GM18868 (cell line): ENCODE data around the gene ABHD1.

Experiments
- ATAC-seq: cut with Tn5 transposase; IDR thresholded peaks from one replicate; pipeline ENCODE4 v1.9.1; 2021; ENCODE audit warnings: mild to moderate bottlenecking, moderate library complexity; ENCODE audit not compliant: unreplicated experiment

ABHD1 gene

DNA sequence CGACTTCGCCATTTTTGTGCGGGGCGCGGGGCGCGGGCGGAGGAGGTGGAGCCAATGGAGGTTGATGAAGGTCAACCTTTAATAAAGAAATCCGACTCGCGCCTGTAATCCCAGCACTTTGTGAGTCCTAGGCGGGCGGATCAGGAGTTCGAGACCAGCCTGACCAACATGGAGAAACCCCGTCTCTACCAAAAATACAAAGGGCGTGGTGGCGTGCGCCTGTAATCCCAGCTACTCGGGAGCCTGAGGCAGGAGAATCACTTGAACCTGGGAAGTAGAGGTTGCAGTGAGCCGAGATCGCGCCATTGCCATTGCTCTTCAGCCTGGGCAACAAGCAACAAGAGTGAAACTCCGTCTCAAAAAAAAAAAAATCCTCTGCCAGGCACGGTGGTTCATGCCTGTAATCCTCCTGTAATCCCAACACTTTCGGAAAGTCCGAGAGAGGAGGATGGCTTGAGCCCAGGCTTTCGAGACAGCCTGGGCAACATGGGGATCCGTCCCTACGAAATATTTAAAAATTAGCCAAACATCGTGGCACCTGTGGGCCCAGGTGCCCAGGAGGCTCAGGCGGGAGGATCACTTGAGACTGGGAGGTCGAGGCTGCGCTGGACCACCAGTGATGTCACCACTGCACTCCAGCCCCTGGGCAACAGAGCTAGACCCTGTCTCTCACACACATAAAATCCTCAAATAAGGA, 11.3 kb downstream of the ABHD1 start:
- no peak for ATAC-seq

DNA sequence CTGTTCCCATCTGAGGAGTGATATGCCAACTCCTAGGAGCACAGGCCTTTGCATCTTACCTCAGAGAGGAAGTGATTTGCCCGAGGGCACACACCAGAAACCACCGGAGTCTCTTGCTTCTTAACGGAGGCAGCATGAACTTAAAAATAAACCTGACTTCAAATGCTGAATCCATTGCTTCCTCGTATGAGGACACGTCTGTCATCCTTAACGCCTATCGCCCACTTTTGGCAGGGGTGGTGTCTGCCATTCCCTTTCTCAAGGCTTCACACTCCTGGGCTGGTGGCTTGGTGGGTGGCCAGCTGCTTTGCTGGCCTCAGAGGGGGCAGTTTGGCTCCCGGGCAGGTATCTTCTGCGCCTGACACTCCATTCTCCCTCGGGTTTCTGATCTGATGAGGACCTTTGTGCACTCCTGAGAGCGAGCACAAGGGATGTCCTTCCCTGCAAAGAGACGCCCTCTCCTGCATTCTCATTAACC, 11.9 kb downstream of the ABHD1 start:
- ATAC-seq, result no peak

DNA sequence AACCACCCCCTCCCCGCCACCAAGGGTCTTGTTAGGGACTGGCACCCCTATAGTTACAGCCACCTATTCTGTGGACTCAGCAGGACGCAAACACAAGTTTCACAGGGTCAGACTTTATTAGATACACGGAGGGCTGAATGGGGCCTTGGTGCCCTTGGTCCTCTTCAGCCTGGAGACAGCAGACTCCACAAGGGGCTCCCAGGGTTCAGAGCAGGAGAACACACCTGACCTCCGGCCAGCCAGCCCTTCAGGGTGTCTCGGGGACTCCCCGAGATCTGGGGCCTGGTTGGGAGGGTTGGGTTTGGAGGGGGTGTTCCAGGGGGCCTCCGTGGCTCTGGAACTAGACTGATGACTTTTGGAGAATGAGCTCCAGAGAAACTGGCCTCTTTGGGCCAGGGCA, 13.1 kb downstream of the ABHD1 start:
- ATAC-seq, result no peak

DNA sequence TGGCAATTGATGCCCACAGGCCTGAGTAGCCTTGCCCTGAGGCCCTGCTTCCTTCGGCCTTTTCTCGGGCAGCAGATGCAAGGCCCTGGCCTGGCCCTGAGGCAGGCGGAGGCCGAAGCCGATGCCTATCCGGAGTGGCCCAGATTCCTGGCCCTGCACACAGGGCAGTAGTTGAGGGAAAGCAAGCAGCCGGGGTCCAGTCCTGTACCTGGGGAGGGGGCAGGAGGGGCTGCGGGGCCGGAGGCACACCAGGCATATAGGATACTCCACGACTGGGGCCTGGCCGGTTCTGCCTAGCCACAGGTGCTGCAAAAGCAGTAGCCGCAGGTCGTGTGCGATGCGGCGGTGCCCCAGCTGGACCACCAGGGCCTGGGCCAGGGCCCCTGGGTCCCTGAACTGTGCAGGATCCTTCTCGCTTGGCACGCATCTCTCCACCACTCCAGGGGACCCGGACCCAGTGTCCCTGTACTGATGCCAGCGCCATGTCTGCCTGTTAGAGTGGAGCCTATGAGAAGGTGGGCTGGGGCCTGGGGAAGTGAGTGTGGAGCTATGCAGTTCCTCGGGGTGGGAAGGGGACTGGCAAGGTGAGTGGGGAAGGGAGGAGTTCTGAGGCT, 13.8 kb downstream of the ABHD1 start:
- no peak for ATAC-seq

DNA sequence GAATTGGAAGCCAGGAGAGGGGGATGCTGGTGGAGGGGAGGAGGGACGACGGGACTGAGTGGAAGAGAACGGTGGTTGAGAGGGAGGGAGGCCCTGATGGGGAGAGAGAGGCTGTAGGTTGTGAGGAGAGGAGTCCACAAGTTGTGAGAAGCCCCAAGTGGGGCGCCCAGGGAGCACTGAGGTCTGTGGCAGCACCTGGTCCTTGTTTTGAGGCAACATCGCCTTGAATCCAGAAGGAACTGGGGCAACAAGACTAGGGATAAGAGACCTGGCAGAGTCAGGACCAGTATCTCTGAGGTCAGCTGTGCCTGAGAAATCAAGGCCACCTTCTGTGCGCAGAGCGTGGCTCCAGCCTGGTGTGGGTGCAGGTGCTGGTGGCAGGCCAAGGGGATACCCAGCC, 14.5 kb downstream of the ABHD1 start:
- no peak for ATAC-seq

DNA sequence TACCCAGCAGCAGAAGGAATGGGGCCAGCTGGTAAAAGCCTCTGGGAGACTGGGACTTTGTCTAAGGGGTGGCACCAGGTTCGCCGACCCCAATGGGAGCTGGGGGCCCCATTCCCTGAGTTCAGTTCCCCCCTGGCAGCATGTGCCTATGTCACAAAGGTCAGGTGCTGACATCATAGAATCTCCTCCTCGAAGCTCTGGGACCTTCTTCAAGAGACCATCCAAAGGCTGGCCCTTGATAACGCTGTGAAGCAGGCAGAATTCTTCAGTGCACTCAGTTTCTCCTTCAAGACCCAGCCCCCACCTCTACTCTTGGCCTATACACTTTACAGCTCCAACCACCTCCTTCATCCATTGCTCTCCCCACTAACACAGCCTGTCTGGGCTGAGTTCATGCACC, 15.7 kb downstream of the ABHD1 start, which contains the start of gene PRR30:
Gene PRR30, minus strand, starts transcription at position 101 of the 400 bp plus-strand sequence. CDS start 1,081 bp downstream, outside the sequence.
- no peak for ATAC-seq

DNA sequence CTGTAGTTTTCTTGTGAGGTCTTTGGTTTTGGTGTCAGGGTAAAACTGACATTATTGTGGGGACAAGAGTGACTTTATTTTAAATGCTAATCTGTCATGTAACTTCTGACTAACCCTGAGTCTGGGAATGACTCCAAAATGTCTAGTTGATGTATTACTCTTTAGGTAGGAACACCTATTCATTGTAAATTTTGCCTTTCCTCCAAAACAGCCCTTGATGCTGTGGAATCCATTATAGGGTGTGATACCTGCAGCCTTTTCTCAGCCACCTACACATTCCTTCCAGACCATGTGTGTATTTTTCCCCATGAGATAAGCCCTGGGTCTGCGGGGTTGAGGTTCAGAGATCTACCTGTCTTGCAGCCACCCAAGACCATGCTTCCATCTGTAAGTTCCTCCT, 19.7 kb downstream of the ABHD1 start:
- ATAC-seq, result no peak

DNA sequence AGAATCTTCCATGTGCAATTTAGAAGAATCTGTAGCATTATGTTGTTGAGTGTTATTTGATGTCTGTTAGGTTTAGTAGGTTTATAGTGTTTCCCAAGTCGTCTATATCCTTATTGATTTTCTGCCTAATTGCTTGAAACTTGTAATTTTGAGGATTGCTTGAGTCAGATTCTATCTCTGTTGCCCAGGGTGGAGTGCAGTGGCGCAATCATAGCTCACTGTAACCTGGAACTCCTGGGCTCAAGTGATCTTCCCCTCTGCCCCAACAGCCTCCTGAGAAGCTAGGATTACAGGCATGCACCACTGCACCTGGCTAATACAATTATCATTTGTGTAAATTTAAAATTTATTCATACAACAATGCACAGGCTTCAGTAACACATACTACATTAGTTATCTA, 22.1 kb downstream of the ABHD1 start:
- no peak for ATAC-seq

DNA sequence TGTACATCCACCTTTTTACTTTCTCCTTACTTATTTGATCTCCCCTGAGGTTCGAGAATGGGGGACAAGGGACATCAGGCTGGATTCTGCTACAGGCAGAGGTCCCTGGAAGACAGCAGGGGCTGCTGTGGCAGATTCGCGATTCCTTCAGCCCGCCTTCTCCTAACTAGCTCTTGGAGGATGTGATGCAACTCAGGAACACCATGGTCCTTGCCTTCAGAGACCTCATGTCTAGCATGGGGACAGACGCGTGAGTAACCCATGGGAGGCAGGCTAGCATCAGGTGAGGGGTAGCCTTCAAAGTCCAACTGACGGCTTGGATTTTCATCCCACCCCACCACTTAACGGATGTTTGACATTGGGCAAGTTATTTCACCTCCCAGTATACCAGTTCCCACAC, 24.3 kb downstream of the ABHD1 start:
- no peak for ATAC-seq

DNA sequence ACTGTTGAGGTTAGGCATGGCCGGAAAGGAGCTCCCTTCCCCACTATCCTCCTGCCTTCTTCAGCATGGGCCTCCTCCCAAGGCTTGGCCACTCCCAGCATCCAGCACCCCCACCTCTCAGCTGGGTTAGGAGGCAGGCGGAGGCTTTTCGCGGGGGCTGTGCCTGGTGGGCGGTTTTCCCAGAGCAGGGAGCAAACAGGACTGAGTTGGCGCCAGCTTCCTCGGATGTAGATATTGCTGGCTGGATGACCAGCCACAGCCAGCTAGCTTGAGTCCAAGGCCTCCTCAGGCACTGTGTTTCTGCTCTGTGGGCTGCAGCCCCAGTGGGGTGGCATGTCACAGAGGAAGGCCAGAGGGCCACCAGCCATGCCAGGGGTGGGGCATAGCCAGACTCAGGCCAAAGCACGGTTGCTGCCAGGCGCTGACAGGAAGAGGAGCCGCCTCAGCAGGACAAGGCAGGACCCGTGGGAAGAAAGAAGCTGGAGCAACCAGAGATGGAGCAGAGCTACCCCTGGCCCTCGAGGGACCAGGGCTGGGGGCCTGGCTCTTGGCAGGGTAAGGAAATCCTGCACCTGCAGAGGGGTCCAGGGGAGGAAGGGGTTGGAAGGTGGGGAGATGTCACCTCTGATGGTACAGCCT, 25.3 kb downstream of the ABHD1 start, which contains the start of gene TCF23:
Gene TCF23, plus strand, starts transcription at position 204 of the 639 bp plus-strand sequence. Its CDS starts 130 bp downstream, at position 334.
- ATAC-seq, result no peak

DNA sequence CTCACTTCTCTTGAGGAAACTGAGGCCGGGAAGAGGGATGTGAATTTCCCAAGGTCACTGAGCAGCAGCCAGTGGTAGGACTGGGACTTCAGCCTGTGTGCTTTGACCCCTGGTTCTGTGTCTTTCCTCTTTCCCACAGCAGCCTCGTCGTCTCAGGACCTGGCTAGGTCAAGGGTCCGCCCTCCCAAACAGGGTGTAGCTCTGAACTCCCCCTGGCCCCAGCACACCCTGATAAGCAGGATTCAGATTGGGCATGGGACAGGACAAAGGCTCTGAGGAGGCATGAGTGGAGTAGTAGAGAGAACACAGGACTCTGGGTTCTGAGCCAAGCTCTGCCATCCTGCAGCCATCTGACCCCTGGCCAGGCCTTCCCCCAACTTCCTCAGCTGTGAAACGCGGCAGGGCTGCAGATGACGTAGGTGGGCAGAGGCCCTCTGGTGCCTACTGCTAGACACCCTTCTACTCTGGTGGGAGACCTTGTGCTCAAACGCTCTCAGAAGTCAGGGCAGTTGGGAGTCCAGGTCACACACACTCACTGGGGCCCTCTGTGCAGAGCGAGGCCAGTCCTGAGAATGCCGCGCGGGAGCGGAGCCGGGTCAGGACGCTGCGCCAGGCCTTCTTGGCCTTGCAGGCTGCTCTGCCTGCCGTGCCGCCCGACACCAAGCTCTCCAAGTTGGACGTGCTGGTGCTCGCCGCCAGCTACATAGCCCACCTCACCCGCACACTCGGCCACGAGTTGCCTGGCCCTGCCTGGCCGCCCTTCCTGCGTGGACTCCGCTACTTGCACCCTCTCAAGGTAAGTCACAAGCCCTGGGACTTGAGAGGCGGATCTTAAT, 26.2 kb downstream of the ABHD1 start:
- no peak for ATAC-seq

DNA sequence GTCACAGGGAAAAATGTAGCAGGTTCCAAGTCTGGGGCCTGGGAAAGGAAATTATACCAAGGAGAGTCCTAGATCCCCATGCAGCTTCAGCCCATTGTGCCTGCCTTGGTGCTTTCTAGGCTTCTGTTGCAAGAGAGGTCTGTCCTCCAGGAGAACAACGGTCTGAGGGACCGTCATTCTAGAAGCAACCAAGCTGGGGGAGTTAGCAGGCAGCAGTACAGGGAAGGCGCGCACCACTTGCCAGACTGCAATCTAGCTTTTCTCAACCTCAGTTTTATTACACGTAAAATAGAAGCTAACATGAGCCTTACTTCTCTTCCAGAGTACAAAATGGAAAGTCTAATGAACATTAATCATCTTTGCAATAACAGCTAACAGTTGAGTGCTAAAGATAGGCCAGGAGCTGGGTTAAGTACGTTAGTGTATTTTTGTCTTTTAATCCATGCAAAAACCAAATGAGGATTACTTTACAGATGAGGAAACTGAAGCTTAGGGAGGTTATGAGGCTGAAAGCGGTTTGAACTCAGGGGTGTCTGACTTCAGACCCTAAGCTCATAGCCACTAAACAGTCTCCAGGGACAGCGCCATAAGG, 27.1 kb downstream of the ABHD1 start:
- ATAC-seq, result no peak

DNA sequence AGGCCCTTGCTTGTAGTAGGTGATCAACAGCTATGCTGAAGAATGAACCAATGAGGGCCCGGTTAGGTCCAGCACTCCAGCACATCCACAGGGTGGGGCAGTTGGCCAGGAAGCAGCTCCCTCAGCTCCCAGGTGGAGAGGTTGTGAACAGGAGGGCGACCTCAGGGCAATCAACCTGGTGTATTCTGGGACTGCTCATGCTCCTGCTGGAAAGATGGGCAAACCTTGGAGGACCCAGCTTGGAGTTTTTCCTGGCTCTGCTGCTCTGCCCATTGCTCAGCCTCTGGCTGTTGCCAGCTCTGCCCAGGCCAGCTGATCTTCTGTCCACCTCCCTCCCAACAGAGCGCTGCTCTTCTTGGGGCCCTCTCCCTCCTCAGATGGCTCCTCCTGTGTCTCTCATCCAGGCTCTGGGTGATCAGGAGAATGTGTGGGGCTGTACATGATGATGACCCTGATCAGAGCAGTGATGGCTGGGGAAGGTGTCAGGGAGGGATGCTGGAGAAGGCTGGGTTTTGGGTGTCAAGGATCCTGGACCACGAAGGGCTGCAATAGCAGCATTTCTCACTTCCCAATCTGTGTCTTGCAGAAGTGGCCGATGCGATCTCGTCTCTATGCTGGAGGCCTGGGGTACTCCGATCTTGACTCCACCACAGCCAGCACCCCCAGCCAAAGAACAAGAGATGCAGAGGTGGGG, 28.6 kb downstream of the ABHD1 start:
- no peak for ATAC-seq

DNA sequence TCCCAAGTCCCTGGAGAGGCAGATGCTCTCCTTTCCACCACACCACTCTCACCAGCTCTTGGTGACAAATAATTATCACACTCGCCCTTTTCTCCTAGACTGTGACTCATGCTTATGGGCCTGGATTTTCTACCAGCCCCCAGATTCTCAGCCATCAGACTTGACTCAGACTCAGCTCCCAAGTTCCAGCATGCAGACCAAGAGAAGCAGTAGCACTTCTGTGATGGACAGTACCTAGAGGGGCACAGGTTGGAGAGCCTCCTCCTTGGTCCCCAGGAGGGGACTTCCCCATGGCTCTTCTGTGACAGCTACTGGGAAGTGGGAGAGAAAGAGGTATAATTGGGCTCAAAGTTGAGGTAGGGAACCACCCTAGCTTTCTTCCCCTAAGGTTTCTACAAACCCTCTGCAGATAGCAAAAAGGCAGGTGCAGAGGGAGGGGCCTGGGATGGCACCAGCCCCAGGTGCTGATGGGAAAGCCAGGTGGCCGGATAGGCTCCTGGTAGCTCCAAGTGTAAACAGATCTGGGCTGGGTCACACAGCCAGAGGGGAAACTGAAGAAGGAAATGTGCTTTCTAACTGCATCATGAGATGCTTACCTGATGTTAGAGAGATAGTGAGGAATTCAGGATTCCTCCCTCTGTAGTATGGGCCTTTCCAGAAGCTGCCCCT, 29.3 kb downstream of the ABHD1 start:
- ATAC-seq, result no peak

DNA sequence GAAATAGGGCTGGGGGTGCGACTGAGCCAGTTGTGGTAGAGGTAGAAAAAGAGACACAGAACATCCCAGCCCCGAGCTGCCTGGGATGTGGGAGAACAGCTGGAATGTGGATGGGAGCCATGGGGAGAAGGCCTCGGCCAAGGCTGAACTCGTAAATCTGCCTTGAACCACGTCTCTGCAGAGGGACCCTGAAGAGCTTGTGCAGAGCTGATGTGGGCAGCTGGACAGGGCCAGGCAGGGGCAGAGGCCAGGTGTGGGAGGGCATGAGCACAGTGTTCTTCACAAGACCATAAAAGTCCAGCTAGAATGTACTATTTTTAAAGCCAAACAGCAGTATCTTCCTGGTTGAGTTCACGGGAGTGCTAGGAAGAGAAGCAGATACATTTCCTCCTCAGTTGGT, 30.9 kb downstream of the ABHD1 start:
- ATAC-seq, result no peak

DNA sequence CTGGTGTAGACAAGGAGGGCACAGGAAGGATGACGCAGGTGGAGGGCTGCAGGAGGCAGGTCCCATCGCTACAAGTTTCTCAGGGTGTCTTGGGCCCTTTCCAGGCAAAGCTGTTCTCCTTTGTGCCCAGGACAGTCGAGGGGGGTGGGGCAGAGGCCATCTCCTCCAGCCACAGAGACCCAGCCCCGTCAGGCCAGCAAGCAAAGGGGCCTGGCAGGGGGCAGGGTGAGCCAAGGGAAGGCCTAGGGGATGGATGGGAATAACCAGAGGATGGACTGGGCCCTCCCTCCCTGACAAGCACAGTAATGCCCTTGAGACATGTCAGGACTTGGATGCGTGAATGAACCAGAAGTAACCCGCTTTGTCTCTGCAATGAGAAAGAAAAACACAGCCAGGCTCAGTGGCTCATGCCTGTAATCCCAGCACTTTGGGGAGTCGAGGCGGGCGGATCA, 31.5 kb downstream of the ABHD1 start:
- ATAC-seq, result no peak

DNA sequence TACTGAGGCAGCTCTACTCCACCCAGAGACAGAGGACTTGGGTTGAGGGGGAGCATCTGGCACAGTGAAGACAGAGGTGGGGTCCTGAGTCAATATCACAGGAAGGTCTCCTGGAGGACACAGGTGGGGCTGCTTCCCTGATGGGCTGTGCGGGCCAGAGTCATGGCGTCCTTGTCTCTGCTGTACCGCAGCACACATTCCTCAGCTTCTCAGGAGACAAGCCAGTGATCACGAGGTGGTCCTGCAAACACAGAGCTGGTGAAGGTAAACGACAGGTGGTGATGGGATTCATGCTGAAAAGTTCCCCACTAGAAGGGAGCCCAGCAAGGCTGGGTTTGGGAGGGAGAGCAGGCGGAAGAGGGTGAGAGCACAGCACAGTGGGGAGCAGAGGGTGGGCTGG, 34.9 kb downstream of the ABHD1 start:
- ATAC-seq, result no peak

DNA sequence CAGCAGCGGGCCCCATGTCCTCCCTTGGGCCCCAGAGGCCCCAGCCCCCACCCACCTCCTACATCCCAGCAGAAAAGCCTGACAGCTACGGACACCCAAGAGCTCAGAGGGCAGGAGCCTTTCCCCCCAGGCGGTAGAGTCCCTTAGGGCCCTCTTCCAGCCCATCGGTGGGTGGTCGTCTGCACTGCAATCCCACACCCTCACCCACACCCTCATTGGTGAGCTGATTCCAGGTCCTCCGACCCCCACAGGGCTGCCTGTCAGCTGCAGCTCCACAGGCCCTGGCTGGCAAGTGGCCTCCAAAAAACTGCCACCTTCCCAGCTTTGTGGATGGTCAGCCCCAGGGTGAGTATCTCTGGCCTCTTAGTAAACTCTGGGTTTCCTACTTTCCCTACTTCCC, 35.7 kb downstream of the ABHD1 start:
- no peak for ATAC-seq

DNA sequence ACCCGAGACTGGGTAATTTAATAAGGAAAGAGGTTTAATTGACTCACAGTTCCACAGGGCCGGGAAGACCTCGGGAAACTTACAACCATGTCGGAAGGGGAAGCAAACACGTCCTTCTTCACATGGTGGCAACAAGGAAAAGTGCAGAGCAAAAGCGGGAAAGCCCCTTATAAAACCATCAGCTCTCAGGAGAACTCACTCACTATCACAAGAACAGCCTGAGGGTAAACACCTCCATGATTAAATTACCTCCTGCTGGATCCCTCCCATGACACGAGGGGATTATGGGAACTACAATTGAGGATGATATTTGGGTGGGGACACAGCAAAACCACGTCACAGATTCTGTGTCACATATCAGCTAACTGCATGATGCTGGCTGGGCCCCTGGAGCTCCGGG, 36.6 kb downstream of the ABHD1 start:
- no peak for ATAC-seq
